Small intestine (tissue), 7 donors: ENCODE results near the gene ZDHHC17. TPM values are rescaled to one million over a fixed set of nuclear protein-coding genes. Genes with fewer than 3 reads are reported as not detected.

ENCODE experiments used
- DNase-seq, 2 donors: peaks; one replicate each; pipeline versions ENCODE4 v3.0.0 to v3.0.0-alpha.2; 2013
- FAIRE-seq: peaks from 2 replicates; lab custom pipeline; 2012; peaks lifted over from hg19 to GRCh38; lab: Jason Lieb, UNC
- H3K27ac ChIP-seq, 3 donors: one replicate each; pipeline ENCODE4 v1.5.1; 2013; ENCODE audit warnings: low read length in 2 of 3, mild to moderate bottlenecking in 2 of 3, control low read depth in 1 of 3, inconsistent platforms in 1 of 3, low read depth in 1 of 3, moderate library complexity in 1 of 3
- H3K27me3 ChIP-seq, 3 donors: one replicate each; pipeline ENCODE4 v1.6.1; 2013; ENCODE audit warnings: low read length in 3 of 3, inconsistent platforms in 1 of 3; ENCODE audit not compliant: control insufficient read depth in 3 of 3, insufficient read depth in 3 of 3
- H3K36me3 ChIP-seq, 3 donors: one replicate each; pipeline ENCODE4 v1.6.1; 2013; ENCODE audit warnings: low read length in 3 of 3, inconsistent platforms in 1 of 3, low read depth in 1 of 3, mild to moderate bottlenecking in 1 of 3, moderate library complexity in 1 of 3; ENCODE audit not compliant: control insufficient read depth in 3 of 3, insufficient read depth in 2 of 3
- H3K4me1 ChIP-seq, 3 donors: one replicate each; pipeline ENCODE4 v1.6.1; 2013; ENCODE audit warnings: low read length in 2 of 3, inconsistent platforms in 1 of 3, low read depth in 1 of 3, mild to moderate bottlenecking in 1 of 3, moderate library complexity in 1 of 3; ENCODE audit not compliant: control insufficient read depth in 3 of 3, insufficient read depth in 2 of 3
- H3K4me3 ChIP-seq, 3 donors: one replicate each; pipeline ENCODE4 v1.5.1; 2013; ENCODE audit warnings: low read length in 3 of 3, control low read depth in 1 of 3, inconsistent platforms in 1 of 3, low read depth in 1 of 3, mild to moderate bottlenecking in 1 of 3, moderate library complexity in 1 of 3
- H3K9me3 ChIP-seq, 2 donors: one replicate each; pipeline ENCODE4 v1.6.1; 2013; ENCODE audit warnings: low read depth in 1 of 2, low read length in 1 of 2; ENCODE audit not compliant: control insufficient read depth in 2 of 2, insufficient read depth in 1 of 2
- WGBS, 3 donors: extraction: QIAGEN DNeasy Blood & Tissue Kit; methylation state at CpG; one replicate each; pipeline ENCODE4 v1.1.7; 2013; 5-methylcytosine and 5-hydroxymethylcytosine counted together
- polyA plus RNA-seq, 4 donors: library from polyadenylated mRNA; stranded (reverse) in 3 of 4; unstranded in 1 of 4; fragments of 200-250 nt in 3 of 4; fragments of 120-200 nt in 1 of 4; gene quantifications; one replicate each; pipeline versions ENCODE4 v1.2.1 to v1.2.3, GENCODE V29; 2013
- donor health status: healthy with polysubstance abuse.
- donor health status: control.
- donor health status: control.
- donor health status: Bipolar disorder and iron deficiency.
- donor health status: healthy.

ZDHHC17 gene
- polyA plus RNA-seq, 4 donors, result 2.2 to 33.0 (median 5.7) TPM

GRCh38 chr12:76864791-76865400 is 101.0 kb downstream of the ZDHHC17 start:
- Histone ChIP-seq H3K27me3 (no peaks in the 10 kb centered on the region), H3K4me1 (no peaks in the 10 kb centered on the region), H3K4me3 (no peak overlapping the region), H3K36me3 (no peaks in the 10 kb centered on the region), H3K27ac (no peak overlapping the region), H3K9me3 (no peaks in the 10 kb centered on the region)
- 60 to 84% (median 69%) methylated on average over 2 of the region's 2 CpGs for WGBS, 3 donors
- DNase-seq (no peak), FAIRE-seq (no peak)

- DNase-seq, result no peak
- no peaks in the 10 kb centered on the region for H3K9me3 ChIP-seq
- FAIRE-seq, result no peak
- WGBS, 3 donors, result 76 to 84% (median 79%) methylated on average over 8 of the region's 8 CpGs
- H3K27ac ChIP-seq, result no peak overlapping the region
- no peaks in the 10 kb centered on the region for H3K4me1 ChIP-seq
- no peaks in the 10 kb centered on the region for H3K27me3 ChIP-seq
- H3K36me3 ChIP-seq, result no peaks in the 10 kb centered on the region
- no peak overlapping the region for H3K4me3 ChIP-seq
These were observed 102.2 kb downstream of the ZDHHC17 start for GRCh38 chr12:76866151-76866567.

GRCh38 chr12:76866726-76867125 is 102.8 kb downstream of the ZDHHC17 start:
- no peaks in the 10 kb centered on the region for H3K4me1 ChIP-seq
- H3K9me3 ChIP-seq, result no peaks in the 10 kb centered on the region
- FAIRE-seq, result no peak
- no peaks in the 10 kb centered on the region for H3K27me3 ChIP-seq
- no peak overlapping the region for H3K27ac ChIP-seq
- WGBS, 3 donors, result 65 to 89% (median 86%) methylated on average over 8 of the region's 8 CpGs
- H3K36me3 ChIP-seq, result no peaks in the 10 kb centered on the region
- DNase-seq, result no peak
- no peak overlapping the region for H3K4me3 ChIP-seq

- H3K27me3 ChIP-seq, result no peaks in the 10 kb centered on the region
- H3K9me3 ChIP-seq, result no peaks in the 10 kb centered on the region
- 83 to 91% (median 87%) methylated on average over 2 of the region's 2 CpGs for WGBS, 3 donors
- FAIRE-seq, result no peak
- H3K4me1 ChIP-seq, result no peaks in the 10 kb centered on the region
- no peaks in the 10 kb centered on the region for H3K36me3 ChIP-seq
- no peak for DNase-seq
- H3K27ac ChIP-seq, result no peak overlapping the region
- no peak overlapping the region for H3K4me3 ChIP-seq
These were observed 107.2 kb downstream of the ZDHHC17 start for GRCh38 chr12:76871082-76871481.

- Histone ChIP-seq H3K36me3 (no peaks in the 10 kb centered on the region), H3K27ac (no peak overlapping the region), H3K27me3 (no peaks in the 10 kb centered on the region), H3K9me3 (no peaks in the 10 kb centered on the region), H3K4me1 (no peaks in the 10 kb centered on the region), H3K4me3 (no peak overlapping the region)
- FAIRE-seq (no peak), DNase-seq (no peak)
- 71 to 90% (median 84%) methylated on average over 3 of the region's 3 CpGs for WGBS, 3 donors
These were observed 107.8 kb downstream of the ZDHHC17 start for GRCh38 chr12:76871742-76872141.

- no peaks in the 10 kb centered on the region for H3K9me3 ChIP-seq
- H3K27me3 ChIP-seq, result no peaks in the 10 kb centered on the region
- H3K4me1 ChIP-seq, result no peaks in the 10 kb centered on the region
- DNase-seq (no peak), FAIRE-seq (no peak)
- 87 to 94% (median 88%) methylated on average over 5 of the region's 5 CpGs for WGBS, 3 donors
- H3K27ac ChIP-seq, result no peak overlapping the region
- H3K36me3 ChIP-seq, result no peaks in the 10 kb centered on the region
- no peak overlapping the region for H3K4me3 ChIP-seq
These were observed 108.5 kb downstream of the ZDHHC17 start for GRCh38 chr12:76872415-76872814.

GRCh38 chr12:76874027-76874426 is 110.1 kb downstream of the ZDHHC17 start:
- H3K27ac ChIP-seq, result no peak overlapping the region

GRCh38 chr12:76874491-76875190 is 110.7 kb downstream of the ZDHHC17 start:
- H3K27ac ChIP-seq, result peak overlapping the region in 1 of 3 donors; percentile 12
- 82 to 89% (median 83%) methylated on average over 11 of the region's 11 CpGs for WGBS, 3 donors
- DNase-seq, result no peak
- no peak for FAIRE-seq
- no peaks in the 10 kb centered on the region for H3K36me3 ChIP-seq
- H3K4me3 ChIP-seq, result no peak overlapping the region
- H3K9me3 ChIP-seq, result no peaks in the 10 kb centered on the region
- peaks cover 2 to 9% (median 2%) of the 10 kb centered on the region in 3 donors for H3K4me1 ChIP-seq
- H3K27me3 ChIP-seq, result peaks cover 0 to 14% (median 4%) of the 10 kb centered on the region in 3 donors

More at GRCh38 chr12:76874027-76874426, 110.1 kb downstream of the ZDHHC17 start:
- H3K9me3 ChIP-seq, result no peaks in the 10 kb centered on the region
- H3K4me1 ChIP-seq, result peaks cover 2 to 6% (median 2%) of the 10 kb centered on the region in 3 donors
- no peak overlapping the region for H3K4me3 ChIP-seq
- no peaks in the 10 kb centered on the region for H3K36me3 ChIP-seq
- H3K27me3 ChIP-seq, result peaks cover 0 to 8% (median 4%) of the 10 kb centered on the region in 3 donors
- DNase-seq, result no peak
- WGBS, 3 donors, result 76 to 80% (median 79%) methylated on average over 3 of the region's 3 CpGs
- no peak for FAIRE-seq
